Stimulated activated CD8-positive, alpha-beta memory T cell treated with anti-CD3 and anti-CD28 coated beads, Interleukin-4, amount 100 ng/mL, for 1 hour (primary cell): ENCODE measurements around the gene B4GALNT1.
"Not testable (repeated sequence)": the region's sequence is repeated elsewhere in the genome, so short reads cannot be mapped to it uniquely, and the experiment has no call there.

Experiments
- DNase-seq, 2 donors: peaks; one replicate each; pipeline ENCODE4 v3.0.0-alpha.2; 2020; ENCODE audit warnings: low read depth in 2 of 2, low spot score in 1 of 2

B4GALNT1 gene

DNA sequence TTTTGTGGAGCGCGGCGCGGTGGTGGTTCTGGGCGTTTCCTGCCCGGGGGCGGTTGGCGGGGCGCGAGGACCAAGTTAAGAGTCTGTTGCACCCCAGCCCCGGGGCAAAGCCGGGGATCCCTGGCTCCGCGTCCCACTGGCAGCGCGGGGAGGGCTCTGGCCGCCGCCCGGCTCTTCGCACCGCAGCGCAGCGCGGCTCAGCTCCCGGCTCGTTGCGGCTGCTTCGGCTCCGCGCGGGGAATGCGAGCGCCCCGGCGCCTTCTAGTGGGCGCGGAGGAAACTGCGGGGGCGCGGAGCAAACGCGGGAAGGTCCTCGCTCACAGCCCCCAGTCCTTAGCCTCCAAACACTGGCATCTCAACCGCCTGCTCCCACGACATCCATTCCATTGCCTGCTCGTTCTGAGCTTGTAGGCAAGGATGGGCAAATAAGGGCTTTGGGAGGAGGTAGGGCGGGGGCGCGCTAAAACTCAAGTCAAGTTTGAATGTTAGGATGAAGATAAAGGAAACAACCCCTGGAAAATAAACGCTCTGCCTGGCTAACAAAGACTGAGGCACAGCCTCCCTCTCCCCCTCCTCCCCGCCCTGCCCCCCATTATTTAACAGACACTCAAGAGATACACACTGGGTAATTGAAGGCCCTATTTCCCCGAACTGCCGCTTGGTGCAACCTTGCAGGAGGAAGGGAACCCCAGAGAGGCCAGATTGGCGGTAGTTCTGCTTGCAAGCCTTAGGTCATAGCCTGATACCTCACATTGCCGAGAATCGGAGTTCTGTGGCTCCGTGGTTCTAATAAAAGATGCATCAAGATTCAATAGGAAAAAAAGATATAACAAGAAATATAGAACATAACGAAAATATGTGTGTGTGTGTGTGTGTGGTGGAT is at the start of gene B4GALNT1:
B4GALNT1 (minus strand) TSS at position 244 of the 883 bp plus-strand sequence. CDS start 1,069 bp downstream, outside the sequence.
- DNase-seq, result peak in 1 of 2 donors; percentile 38

DNA sequence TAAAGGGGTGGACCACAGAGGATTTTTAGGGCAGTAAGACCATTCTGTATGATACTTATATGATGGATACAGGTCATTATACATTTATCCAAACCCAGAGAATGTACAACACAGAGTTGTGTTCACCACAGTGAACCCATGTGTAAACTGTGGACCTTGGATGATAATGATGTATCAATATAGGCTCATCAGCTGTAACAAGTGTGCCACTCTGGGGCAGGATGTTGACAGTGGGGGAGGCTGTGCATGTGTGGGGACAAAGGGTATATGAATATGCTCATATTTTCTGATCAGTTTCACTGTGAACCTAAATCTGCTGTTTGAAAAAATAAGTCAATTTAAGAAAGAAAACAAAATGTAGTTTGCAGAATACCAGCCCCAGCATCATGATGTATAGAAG is 46.7 kb upstream of the B4GALNT1 start:
- DNase-seq, result no peak

DNA sequence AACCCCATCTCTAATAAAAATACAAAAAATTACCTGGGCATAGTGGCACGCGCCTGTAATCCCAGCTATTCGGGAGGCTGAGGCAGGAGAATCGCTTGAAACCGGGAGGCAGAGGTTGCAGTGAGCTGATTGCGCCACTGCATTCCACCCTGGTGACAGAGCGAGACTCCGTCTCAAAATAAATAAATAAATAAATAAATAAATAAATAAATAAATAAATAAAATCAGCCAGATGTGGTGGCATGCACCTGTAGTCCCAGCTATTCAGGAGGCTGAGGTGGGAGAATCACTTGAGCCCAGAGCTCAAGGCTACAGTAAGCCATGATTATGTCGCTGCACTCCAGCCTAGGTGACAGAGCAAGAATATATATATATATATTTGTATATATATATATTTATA is 44.9 kb upstream of the B4GALNT1 start:
- not testable (repeated sequence) for DNase-seq

DNA sequence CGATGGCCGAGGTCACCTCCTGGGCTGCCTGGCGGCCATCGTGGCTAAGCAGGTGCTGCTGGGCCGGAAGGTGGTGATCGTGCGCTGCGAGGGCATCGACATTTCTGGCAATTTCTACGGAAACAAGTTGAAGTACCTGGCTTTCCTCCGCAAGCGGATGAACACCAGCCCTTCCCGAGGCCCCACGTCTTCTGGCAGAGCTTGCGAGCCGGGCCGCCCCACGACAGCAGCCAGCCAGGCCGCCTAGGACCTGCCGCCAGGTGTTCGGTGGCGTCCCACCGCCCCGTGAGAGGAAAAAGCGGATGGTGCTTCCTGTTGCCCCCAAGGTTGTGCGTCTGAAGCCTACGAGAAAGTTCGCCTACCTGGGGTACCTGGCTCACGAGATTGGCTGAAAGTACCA is 41.7 kb upstream of the B4GALNT1 start:
- no peak for DNase-seq

DNA sequence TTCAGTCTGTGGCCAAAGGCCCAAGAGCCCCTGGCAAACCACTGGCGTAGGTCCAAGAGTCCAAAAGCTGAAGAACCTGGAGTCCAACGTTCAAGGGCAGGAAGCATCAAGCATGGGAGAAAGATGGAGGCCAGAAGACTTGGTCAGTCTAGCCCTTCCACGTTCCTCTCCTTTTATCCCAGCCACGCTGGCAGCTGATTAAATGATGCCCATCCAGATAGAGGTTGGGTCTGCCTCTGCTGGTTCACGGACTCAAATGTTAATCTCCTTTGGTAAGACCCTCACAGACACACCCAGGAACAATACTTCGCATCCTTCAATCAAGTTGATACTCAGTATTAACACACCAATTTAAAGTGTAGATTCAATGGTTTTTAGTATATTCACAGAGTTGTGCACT is 39.8 kb upstream of the B4GALNT1 start:
- no peak for DNase-seq

DNA sequence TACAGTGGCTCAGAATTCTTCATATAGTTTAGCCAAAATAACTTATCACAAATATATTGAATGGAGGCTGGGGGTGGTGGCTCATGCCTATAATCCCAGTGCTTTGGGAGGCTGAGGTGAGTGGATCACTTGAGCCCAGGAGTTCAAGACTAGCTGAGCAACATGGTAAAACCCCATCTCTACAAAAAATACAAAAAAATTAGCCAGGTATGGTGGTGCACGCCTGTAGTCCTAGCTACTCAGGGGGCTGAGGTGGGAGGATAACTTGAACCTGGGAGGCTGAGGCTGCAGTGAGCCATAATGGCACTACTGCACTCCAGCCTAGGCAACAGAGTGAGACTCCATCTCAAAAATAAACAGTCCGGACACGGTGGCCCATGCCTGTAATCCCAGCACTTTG is 38.8 kb upstream of the B4GALNT1 start:
- DNase-seq, result not testable (repeated sequence)

DNA sequence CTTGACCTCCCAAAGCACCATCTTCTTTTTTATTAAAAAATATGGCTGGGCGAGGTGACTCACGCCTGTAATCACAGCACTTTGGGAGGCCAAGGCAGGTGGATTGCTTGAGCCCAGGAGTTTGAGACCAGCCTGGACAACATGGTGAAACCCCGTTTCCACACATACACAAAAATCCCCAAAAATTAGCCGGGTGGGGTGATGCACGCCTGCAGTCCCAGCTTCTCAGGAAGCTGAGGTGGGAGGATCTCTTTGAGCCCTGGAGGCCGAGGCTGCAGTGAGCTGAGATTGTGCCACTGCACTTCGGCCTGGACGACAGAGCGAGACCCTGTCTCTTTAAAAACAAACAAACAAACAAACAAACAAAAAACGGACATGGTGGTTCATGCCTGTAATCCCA is 36.7 kb upstream of the B4GALNT1 start:
- DNase-seq, result not testable (repeated sequence)

DNA sequence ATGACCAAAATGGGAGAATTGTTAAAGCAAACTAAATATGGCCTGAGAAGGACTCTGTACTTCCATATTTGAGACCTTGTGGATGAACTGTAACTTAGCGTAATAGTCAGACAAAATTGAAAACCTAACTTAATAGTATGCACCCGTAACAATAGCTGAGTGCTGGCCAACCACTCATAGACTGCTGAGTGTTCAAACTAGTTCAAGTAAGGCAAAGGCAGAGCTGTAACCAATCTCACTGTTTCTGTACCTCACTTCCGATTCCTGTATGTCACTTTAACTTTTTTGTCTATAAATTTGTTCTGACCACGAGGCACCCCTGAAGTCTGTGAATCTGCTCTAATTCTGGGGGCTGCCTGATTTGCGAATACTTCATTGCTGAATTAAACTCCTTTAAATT is 33.9 kb upstream of the B4GALNT1 start:
- no peak for DNase-seq

DNA sequence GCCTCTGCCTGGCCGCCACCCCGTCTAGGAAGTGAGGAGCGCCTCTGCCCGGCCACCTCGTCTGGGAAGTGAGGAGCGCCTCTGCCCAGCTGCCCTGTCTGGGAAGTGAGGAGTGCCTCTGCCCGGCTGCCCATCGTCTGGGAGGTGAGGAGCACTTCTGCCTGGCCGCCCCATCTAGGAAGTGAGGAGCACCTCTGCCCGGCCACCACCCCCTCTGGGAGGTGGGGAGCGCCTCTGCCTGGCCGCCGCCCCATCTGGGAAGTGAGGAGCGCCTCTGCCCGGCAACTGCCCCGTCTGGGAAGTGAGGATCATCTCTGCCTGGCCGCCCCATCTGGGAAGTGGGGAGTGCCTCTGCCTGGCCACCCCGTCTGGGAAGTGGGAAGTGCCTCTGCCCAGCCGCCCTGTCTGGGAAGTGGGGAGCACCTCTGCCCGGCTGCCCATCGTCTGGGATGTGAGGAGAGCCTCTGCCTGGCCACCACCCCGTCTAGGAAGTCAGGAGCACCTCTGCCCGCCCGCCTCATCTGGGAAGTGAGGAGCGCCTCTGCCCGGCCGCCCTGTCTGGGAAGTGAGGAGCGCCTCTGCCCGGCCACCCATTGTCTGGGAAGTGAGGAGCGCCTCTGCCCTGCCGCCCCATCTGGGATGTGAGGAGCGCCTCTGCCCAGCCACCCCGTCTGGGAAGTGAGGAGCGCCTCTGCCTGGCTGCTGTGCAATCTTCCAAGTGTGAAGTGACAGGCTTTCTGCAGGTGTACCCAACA is 32.2 kb upstream of the B4GALNT1 start:
- DNase-seq, result not testable (repeated sequence)

DNA sequence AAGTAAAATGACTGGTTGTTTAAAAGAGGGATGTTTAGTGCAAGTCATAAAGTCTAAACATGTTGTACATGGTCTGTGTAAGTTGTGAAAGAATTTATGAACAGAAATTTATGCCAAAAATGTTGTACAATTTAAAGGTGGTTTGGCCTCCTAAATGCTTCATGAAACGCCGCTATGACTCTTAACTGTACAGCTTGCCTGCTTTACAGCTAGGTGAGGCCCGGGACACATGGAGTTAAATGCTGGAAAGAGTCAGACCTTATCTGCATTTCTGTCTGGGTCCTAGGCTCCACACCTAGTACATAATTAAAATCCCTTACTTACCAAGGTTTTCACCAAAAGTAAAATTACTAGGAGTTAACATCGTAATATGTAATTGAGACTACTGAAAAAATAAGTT is 28.4 kb upstream of the B4GALNT1 start:
- DNase-seq, result no peak

DNA sequence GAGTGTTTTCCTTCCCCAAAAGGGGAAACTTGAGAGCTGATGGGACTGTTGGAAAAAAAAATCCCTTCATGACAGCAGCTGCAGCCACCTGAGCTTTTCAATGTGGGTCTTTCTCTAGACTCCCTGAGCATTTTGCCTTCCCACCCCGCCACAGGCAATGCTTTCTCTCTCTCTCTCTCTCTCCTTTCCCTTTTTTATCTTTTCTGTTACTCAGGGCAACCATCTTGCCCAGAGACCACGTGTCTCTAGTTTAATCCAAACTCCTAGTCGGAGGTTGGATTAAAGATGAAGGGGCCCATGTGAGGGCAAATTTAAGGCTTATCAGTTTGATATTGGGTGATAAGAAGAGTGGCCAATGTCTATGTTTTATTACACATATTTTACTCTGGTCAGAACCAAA is 25.9 kb upstream of the B4GALNT1 start:
- DNase-seq, result no peak

DNA sequence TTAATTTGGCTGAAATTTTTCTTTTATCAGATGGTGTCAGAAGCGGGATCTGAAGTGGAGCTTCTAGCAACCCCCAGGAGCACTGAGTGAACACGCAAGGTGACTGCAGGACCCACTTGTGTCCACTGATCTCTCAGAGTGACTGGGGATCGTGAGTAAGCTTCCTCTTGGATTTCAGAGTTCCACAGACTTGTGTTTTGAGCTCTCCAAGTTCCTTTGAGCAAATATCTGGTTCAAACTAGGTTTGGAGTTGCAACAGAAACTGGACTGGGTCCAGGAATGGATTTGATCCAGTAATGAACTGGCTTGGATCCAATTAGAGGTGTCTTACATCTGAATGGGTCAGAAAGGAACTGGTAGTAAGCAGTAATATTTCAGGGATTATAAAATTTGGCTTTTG is 24.7 kb upstream of the B4GALNT1 start:
- DNase-seq, result no peak

DNA sequence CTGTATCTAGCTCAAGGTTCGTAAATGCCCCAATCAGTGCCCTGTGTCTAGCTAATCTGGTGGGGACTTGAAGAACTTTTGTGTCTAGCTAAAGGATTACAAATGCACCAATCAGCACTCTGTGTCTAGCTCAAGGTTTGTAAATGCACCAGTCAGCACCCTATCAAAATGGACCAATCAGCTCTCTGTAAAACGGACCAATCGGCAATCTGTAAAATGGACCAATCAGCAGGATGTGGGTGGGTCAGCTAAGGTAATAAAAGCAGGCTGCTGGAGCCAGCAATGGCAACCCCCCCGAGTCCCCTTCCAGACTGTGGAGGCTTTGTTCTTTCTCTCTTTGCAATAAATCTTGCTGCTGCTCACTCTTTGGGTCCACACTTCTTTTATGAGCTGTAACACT is 23.4 kb upstream of the B4GALNT1 start:
- not testable (repeated sequence) for DNase-seq

DNA sequence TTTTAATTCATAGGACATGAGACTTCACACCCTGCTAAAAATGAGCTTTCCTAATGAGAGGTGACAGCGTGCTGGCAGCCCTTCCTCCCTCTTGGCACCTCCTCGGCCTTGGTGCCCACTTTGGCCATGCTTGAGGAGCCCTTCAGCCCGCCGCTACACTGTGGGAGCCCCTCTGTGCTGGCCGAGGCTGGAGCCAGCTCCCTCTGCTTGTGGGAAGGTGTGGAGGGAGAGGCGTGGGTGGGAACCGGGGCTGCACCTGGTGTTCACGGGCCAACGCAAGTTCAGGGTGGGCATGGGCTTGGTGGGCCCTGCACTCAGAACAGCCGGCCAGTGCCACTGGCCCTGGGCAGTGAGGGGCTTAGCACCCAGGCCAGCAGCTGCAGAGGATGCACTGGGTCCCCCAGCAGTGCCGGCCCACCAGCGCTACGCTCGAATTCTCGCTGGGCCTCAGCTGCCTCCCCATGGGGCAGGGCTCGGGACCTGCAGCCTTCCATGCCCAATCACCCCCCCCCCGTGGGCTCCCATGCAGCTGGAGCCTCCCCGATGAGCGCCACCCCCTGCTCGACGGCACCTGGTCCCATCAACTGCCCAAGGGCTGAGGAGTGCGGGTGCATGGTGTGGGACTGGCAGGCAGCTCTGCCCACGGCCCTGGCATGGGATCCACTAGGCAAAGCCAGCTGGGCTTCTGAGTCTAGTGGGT is 22.7 kb upstream of the B4GALNT1 start:
- no peak for DNase-seq

DNA sequence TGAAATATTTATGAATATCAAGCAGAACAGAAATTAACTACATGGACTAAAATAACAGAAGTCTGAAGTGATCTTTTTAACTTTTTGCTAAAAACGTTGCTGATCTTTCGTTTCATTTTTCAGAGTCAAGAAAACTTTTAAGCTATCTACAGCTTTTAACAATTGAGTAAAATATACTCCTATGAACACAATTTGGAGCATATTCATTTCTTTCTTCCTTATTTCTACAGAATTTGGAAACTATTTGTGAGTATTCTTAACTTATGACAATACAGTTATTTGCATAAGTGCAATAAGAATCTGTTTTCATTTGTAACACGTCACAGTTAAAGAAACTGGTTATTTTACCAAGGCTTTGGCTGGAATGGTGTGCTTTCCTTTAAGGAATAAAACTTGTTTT is 21.0 kb upstream of the B4GALNT1 start:
- DNase-seq, result no peak

DNA sequence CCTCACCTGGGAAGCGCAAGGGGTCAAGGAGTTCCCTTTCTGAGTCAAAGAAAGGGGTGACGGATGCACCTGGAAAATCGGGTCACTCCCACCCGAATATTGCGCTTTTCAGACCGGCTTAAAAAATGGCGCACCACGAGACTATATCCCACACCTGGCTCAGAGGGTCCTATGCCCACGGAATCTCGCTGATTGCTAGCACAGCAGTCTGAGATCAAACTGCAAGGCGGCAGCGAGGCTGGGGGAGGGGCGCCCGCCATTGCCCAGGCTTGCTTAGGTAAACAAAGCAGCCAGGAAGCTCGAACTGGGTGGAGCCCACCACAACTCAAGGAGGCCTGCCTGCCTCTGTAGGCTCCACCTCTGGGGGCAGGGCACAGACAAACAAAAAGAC is 13.7 kb upstream of the B4GALNT1 start:
- not testable (repeated sequence) for DNase-seq

DNA sequence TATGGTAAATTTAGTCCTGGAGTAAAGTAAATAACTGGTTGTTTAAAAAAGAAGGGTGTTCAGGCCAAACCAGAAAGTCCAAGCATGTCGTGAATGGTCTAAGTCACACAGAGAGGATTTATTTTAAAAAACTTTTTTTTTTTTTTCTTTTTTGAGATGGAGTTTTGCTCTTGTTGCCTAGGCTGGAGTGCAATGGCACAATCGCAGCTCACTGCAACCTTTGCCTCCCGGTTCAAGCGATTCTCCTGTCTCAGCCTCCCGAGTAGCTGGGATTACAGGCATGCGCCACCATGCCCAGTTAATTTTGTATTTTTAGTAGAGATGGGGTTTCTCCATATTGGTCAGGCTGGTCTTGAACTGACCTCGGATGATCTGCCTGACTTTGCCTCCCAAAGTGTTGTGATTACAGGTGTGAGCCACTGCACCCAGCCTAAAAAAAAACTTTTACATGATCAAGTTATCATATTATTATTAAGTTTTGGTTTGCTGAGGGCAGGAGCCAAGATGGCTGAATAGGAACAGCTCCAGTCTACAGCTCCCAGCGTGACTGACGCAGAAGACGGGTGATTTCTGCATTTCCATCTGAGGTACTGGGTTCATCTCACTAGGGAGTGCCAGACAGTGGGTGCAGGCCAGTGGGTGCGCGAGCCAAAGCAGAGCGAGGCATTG is 13.1 kb upstream of the B4GALNT1 start:
- DNase-seq, result not testable (repeated sequence)

DNA sequence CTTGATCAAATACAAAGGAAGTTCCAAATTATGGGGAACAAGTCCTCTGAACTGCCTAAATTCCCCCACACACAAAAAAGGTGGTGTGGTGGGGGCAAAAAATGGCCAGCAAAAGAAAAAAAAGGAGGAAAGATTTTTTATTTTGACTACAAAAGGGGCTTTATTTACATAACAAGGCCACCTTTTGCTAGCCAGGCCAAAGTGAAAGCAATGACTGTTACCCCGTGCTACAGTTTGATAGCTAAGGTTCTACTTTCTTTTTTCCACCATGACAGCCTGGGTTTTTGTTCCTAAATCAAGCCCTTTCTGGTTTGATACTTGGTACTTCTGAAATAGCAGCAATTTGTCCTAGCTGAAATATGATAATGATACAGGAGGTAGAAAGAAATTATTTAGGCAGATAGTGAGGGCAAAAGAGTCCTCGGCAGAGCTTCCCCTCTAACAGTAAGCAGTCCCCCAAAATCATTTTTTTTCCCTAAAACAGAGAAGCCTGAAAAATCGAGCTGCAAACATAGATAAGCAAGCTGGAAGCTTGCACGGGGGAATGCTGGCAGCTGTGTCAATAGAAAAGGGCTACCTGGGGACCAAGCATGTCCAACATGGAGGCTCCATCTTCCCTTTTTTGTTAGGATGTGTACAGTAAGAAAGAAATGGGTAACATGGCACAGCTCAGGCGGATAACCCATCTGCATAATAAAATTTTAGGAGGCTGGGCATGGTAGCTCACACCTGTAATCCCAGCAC is 8.9 kb upstream of the B4GALNT1 start:
- DNase-seq, result no peak

DNA sequence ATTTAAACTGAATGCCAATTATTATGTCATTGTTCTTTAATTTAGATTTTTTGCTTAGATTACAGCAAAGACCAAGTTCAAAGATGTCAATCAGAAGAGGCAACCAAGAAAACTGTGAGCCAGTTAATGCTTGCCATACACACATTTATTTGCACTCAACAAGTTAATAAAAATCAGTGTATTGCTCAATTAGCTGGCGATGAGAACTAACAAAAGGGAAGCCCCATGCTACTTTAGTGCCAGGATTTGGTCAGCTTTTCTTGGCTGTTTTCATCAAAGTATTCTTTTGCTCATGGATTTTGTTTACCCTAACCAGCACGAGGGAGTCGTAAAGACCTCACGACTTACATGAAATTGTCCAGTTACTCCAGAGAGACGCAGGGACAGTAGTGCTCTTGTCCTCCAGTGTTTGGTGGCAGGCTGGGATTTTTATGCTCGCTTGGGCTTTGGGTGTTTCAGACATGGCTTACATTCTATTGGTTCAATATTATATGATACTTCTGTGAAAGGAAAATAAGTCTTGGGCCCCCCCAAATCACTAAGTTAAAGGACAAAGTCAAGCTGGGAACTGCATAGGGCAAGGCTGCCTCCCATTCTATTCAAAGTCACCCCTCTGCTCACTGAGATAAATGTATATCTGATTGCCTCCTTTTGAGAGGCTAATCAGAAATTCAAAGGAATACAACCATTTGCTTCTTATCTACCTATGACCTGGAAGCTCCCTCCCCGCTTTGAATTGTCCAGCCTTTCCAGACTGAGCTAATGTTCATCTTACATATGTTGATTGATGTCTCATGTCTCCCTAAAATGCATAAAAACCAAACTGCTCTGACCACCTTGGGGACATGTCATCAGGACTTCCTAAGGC is 7.4 kb upstream of the B4GALNT1 start:
- no peak for DNase-seq
